Stimulated activated CD4-positive, alpha-beta T cell treated with anti-CD3 and anti-CD28 coated beads, Interleukin-12 subunit alpha, Interleukin-12 subunit beta, amount 100 ng/mL, for 24 hours (primary cell): ENCODE measurements around the gene ATRN.
A peak's percentile ranks its signal among the peaks of the same experiment; 100 is the strongest.
"Not testable (repeated sequence)": the region's sequence is repeated elsewhere in the genome, so short reads cannot be mapped to it uniquely, and the experiment has no call there.

Experiments used
- DNase-seq, 2 experiments: peaks; one replicate each; pipeline ENCODE4 v3.0.0-alpha.2; 2020; ENCODE audit warnings: low read depth in 2 of 2

ATRN gene

GRCh38 chr20:3470627-3471396 is at the start of gene ATRN:
TSS of gene ATRN (plus strand) at chr20:3471018. CDS start at chr20:3471108, 90 bp downstream.
- peak; percentile 83 to 92 for DNase-seq

GRCh38 chr20:3421985-3422384 is 48.8 kb upstream of the ATRN start:
- no peak for DNase-seq

GRCh38 chr20:3423126-3423525 is 47.7 kb upstream of the ATRN start:
- DNase-seq, result no peak

GRCh38 chr20:3426766-3427165 is 44.1 kb upstream of the ATRN start:
- not testable (repeated sequence) for DNase-seq

- no peak for DNase-seq
Measured at GRCh38 chr20:3430376-3431069, 40.3 kb upstream of the ATRN start.

- no peak for DNase-seq
Measured at GRCh38 chr20:3431109-3431508, 39.7 kb upstream of the ATRN start.

GRCh38 chr20:3432844-3433243 is 38.0 kb upstream of the ATRN start:
- no peak for DNase-seq

- no peak for DNase-seq
Measured at GRCh38 chr20:3433744-3434143, 37.1 kb upstream of the ATRN start.

- no peak for DNase-seq
Measured at GRCh38 chr20:3434232-3434631, 36.6 kb upstream of the ATRN start.

- DNase-seq, result no peak
Measured at GRCh38 chr20:3436864-3437574, 33.8 kb upstream of the ATRN start.

- no peak for DNase-seq
Measured at GRCh38 chr20:3446779-3447178, 24.0 kb upstream of the ATRN start.

- no peak for DNase-seq
Measured at GRCh38 chr20:3447321-3447720, 23.5 kb upstream of the ATRN start.

GRCh38 chr20:3449319-3449718 is 21.5 kb upstream of the ATRN start:
- no peak for DNase-seq

- DNase-seq, result no peak
Measured at GRCh38 chr20:3452136-3452535, 18.7 kb upstream of the ATRN start.

- no peak for DNase-seq
Measured at GRCh38 chr20:3452690-3453089, 18.1 kb upstream of the ATRN start.

GRCh38 chr20:3454831-3455230 is 16.0 kb upstream of the ATRN start:
- no peak for DNase-seq

GRCh38 chr20:3456648-3457047 is 14.2 kb upstream of the ATRN start:
- DNase-seq, result no peak

- no peak for DNase-seq
Measured at GRCh38 chr20:3459881-3460307, 10.9 kb upstream of the ATRN start.

- DNase-seq, result no peak
Measured at GRCh38 chr20:3461211-3461771, 9.5 kb upstream of the ATRN start.

- no peak for DNase-seq
Measured at GRCh38 chr20:3461911-3462677, 8.7 kb upstream of the ATRN start.

- no peak for DNase-seq
Measured at GRCh38 chr20:3464166-3464565, 6.7 kb upstream of the ATRN start.

- no peak for DNase-seq
Measured at GRCh38 chr20:3465301-3465700, 5.5 kb upstream of the ATRN start.
